Measurements from ENCODE around the gene TPRX2.
A peak's percentile ranks its signal among the peaks of the same experiment; 100 is the strongest.
"Not testable (repeated sequence)": the region's sequence is repeated elsewhere in the genome, so short reads cannot be mapped to it uniquely, and the experiment has no call there.

Gene TPRX2

GRCh38 chr19:47848425-47848822 is 10.6 kb upstream of the TPRX2 start:
- Mint-ChIP-seq H3K27me3 (ENCODE audit: low read depth) (peaks cover 35% of the 10 kb centered on the region), H3K9me3 (no peaks in the 10 kb centered on the region), H3K4me3 (no peak overlapping the region)

GRCh38 chr19:47848823-47849473 is 10.1 kb upstream of the TPRX2 start:
- no peak overlapping the region for H3K4me3 Mint-ChIP-seq
- H3K27ac Mint-ChIP-seq: no peak overlapping the region
- H3K4me1 Mint-ChIP-seq (ENCODE audit: low read depth): peaks cover 6% of the 10 kb centered on the region
- no peaks in the 10 kb centered on the region for H3K36me3 Mint-ChIP-seq (ENCODE audit: low read depth)
- H3K9me3 Mint-ChIP-seq: no peaks in the 10 kb centered on the region
- H3K27me3 Mint-ChIP-seq (ENCODE audit: low read depth): peaks cover 35% of the 10 kb centered on the region

More at GRCh38 chr19:47848425-47848822, 10.6 kb upstream of the TPRX2 start:
- peaks cover 6% of the 10 kb centered on the region for H3K4me1 Mint-ChIP-seq (ENCODE audit: low read depth)
- peak overlapping the region; percentile 55 for H3K27ac Mint-ChIP-seq
- no peaks in the 10 kb centered on the region for H3K36me3 Mint-ChIP-seq (ENCODE audit: low read depth)

- peaks cover 6% of the 10 kb centered on the region for H3K4me1 Mint-ChIP-seq (ENCODE audit: low read depth)
- no peak overlapping the region for H3K4me3 Mint-ChIP-seq
- no peaks in the 10 kb centered on the region for H3K9me3 Mint-ChIP-seq
- H3K27me3 Mint-ChIP-seq (ENCODE audit: low read depth): peaks cover 39% of the 10 kb centered on the region
- no peaks in the 10 kb centered on the region for H3K36me3 Mint-ChIP-seq (ENCODE audit: low read depth)
- H3K27ac Mint-ChIP-seq: no peak overlapping the region
Observed at GRCh38 chr19:47853003-47853402, 6.0 kb upstream of the TPRX2 start.

- peaks cover 1% of the 10 kb centered on the region for H3K4me1 Mint-ChIP-seq (ENCODE audit: low read depth)
- no peaks in the 10 kb centered on the region for H3K36me3 Mint-ChIP-seq (ENCODE audit: low read depth)
- H3K27ac Mint-ChIP-seq: no peak overlapping the region
- H3K27me3 Mint-ChIP-seq (ENCODE audit: low read depth): peaks cover 28% of the 10 kb centered on the region
- H3K4me3 Mint-ChIP-seq: no peak overlapping the region
- H3K9me3 Mint-ChIP-seq: no peaks in the 10 kb centered on the region
Observed at GRCh38 chr19:47854459-47854858, 4.6 kb upstream of the TPRX2 start.

- H3K4me3 Mint-ChIP-seq: not testable (repeated sequence)
Observed at GRCh38 chr19:47858231-47858630, 804 bp upstream of the TPRX2 start.

GRCh38 chr19:47859838-47860237 is 803 bp downstream of the TPRX2 start:
- H3K4me3 Mint-ChIP-seq; H3K27ac Mint-ChIP-seq; H3K9me3 Mint-ChIP-seq; H3K4me1 Mint-ChIP-seq (ENCODE audit: low read depth); H3K36me3 Mint-ChIP-seq (ENCODE audit: low read depth): not testable (repeated sequence)
- peaks cover 14% of the 10 kb centered on the region for H3K27me3 Mint-ChIP-seq (ENCODE audit: low read depth)

More at GRCh38 chr19:47858231-47858630, 804 bp upstream of the TPRX2 start:
- not testable (repeated sequence) for H3K27ac Mint-ChIP-seq; H3K9me3 Mint-ChIP-seq; H3K4me1 Mint-ChIP-seq (ENCODE audit: low read depth); H3K36me3 Mint-ChIP-seq (ENCODE audit: low read depth); H3K27me3 Mint-ChIP-seq (ENCODE audit: low read depth)

GRCh38 chr19:47860602-47861297 is 1.7 kb downstream of the TPRX2 start:
- Mint-ChIP-seq H3K4me1 (ENCODE audit: low read depth) (no peaks in the 10 kb centered on the region), H3K4me3 (no peak overlapping the region), H3K9me3 (no peaks in the 10 kb centered on the region), H3K27ac (no peak overlapping the region), H3K27me3 (ENCODE audit: low read depth) (peaks cover 9% of the 10 kb centered on the region), H3K36me3 (ENCODE audit: low read depth) (no peaks in the 10 kb centered on the region)

GRCh38 chr19:47861630-47862029 is 2.6 kb downstream of the TPRX2 start:
- H3K27me3 Mint-ChIP-seq (ENCODE audit: low read depth): peaks cover 9% of the 10 kb centered on the region
- no peaks in the 10 kb centered on the region for H3K4me1 Mint-ChIP-seq (ENCODE audit: low read depth)
- no peak overlapping the region for H3K27ac Mint-ChIP-seq
- H3K36me3 Mint-ChIP-seq (ENCODE audit: low read depth): no peaks in the 10 kb centered on the region
- no peaks in the 10 kb centered on the region for H3K9me3 Mint-ChIP-seq
- H3K4me3 Mint-ChIP-seq: no peak overlapping the region

- no peaks in the 10 kb centered on the region for H3K4me1 Mint-ChIP-seq (ENCODE audit: low read depth)
- no peak overlapping the region for H3K4me3 Mint-ChIP-seq
- H3K27ac Mint-ChIP-seq: no peak overlapping the region
- H3K36me3 Mint-ChIP-seq (ENCODE audit: low read depth): no peaks in the 10 kb centered on the region
- H3K27me3 Mint-ChIP-seq (ENCODE audit: low read depth): peaks cover 9% of the 10 kb centered on the region
- no peaks in the 10 kb centered on the region for H3K9me3 Mint-ChIP-seq
Observed at GRCh38 chr19:47863514-47863936, 4.5 kb downstream of the TPRX2 start.

- Mint-ChIP-seq H3K4me1 (ENCODE audit: low read depth) (peaks cover 2% of the 10 kb centered on the region), H3K36me3 (ENCODE audit: low read depth) (no peaks in the 10 kb centered on the region), H3K9me3 (no peaks in the 10 kb centered on the region), H3K27ac (no peak overlapping the region), H3K27me3 (ENCODE audit: low read depth) (peaks cover 9% of the 10 kb centered on the region), H3K4me3 (no peak overlapping the region)
Observed at GRCh38 chr19:47865166-47865565, 6.1 kb downstream of the TPRX2 start.

- peaks cover 4% of the 10 kb centered on the region for H3K9me3 Mint-ChIP-seq
Observed at GRCh38 chr19:47878906-47879305, 19.9 kb downstream of the TPRX2 start.

GRCh38 chr19:47879385-47879784 is 20.4 kb downstream of the TPRX2 start:
- H3K27me3 Mint-ChIP-seq (ENCODE audit: low read depth); H3K4me1 Mint-ChIP-seq (ENCODE audit: low read depth); H3K4me3 Mint-ChIP-seq; H3K9me3 Mint-ChIP-seq; H3K27ac Mint-ChIP-seq; H3K36me3 Mint-ChIP-seq (ENCODE audit: low read depth): not testable (repeated sequence)

More at GRCh38 chr19:47878906-47879305, 19.9 kb downstream of the TPRX2 start:
- Mint-ChIP-seq H3K27me3 (ENCODE audit: low read depth) (no peaks in the 10 kb centered on the region), H3K27ac (no peak overlapping the region), H3K4me3 (no peak overlapping the region), H3K4me1 (ENCODE audit: low read depth) (no peaks in the 10 kb centered on the region), H3K36me3 (ENCODE audit: low read depth) (no peaks in the 10 kb centered on the region)

GRCh38 chr19:47881757-47882156 is 22.7 kb downstream of the TPRX2 start:
- Mint-ChIP-seq H3K4me1 (ENCODE audit: low read depth) (no peaks in the 10 kb centered on the region), H3K9me3 (peaks cover 4% of the 10 kb centered on the region), H3K27ac (no peak overlapping the region), H3K27me3 (ENCODE audit: low read depth) (peaks cover 13% of the 10 kb centered on the region), H3K4me3 (no peak overlapping the region), H3K36me3 (ENCODE audit: low read depth) (no peaks in the 10 kb centered on the region)

- Mint-ChIP-seq H3K4me1 (ENCODE audit: low read depth) (no peaks in the 10 kb centered on the region), H3K4me3 (no peak overlapping the region), H3K36me3 (ENCODE audit: low read depth) (no peaks in the 10 kb centered on the region), H3K9me3 (peaks cover 4% of the 10 kb centered on the region), H3K27ac (no peak overlapping the region), H3K27me3 (ENCODE audit: low read depth) (peaks cover 16% of the 10 kb centered on the region)
Observed at GRCh38 chr19:47882890-47883289, 23.9 kb downstream of the TPRX2 start.

- no peak overlapping the region for H3K4me3 Mint-ChIP-seq
- no peaks in the 10 kb centered on the region for H3K36me3 Mint-ChIP-seq (ENCODE audit: low read depth)
- no peaks in the 10 kb centered on the region for H3K4me1 Mint-ChIP-seq (ENCODE audit: low read depth)
- no peak overlapping the region for H3K27ac Mint-ChIP-seq
- H3K27me3 Mint-ChIP-seq (ENCODE audit: low read depth): peaks cover 16% of the 10 kb centered on the region
- H3K9me3 Mint-ChIP-seq: no peaks in the 10 kb centered on the region
Observed at GRCh38 chr19:47885067-47885463, 26.0 kb downstream of the TPRX2 start.

Data from T-helper 1 cell treated with Interleukin-12 subunit alpha and Interleukin-12 subunit beta and Interleukin-4 antibody, amounts not matched to agents 30 μg/mL and 1 μg/mL, for 36 hours (primary cell).